ENCODE results near the gene IFIT1.
"Not testable (repeated sequence)": the region's sequence is repeated elsewhere in the genome, so short reads cannot be mapped to it uniquely, and the experiment has no call there.

Gene IFIT1

DNA sequence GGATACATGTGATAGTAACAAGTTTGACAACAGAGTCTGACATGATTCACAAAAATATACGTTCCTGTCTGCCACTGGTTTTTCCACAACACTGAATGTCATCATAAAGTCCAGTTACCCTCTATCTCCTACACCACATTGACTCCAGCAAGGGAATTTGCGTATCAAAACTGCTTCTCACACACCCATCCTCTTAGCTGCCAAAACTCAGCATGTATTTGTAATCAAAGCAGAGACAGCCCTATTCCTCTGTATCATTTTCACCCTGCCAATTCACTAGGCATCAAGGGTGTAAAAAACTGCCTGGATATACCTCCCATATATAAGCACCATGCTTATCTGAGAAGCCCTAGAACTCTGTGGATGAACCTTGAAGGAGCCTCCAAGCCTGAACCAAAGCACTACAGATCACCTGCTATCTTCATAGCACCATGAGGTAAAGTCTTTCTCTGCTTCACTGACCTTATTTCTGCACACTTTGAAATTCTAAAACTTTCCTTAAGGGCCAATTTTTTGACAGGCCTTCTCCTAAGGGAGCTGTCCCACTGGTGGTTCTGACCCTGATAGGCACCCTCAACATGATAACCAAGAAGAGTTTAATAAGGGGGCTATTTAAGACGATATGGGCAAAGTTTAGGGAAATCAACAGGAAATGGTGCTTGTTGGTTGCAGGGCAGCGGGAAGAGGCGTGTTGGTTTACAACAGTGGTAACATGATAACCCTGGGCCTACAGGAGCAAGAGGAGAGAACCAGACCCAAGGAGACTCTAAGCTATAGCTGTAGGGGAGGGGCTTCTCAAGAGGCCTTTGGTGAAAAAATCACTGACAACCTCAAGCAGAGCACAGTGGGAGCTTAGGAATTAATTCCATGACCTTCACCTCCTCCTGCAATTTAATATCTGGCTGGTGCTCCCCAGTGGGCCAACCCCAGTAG, 14.5 kb upstream of the IFIT1 start, which contains the start of gene IFIT1B:
IFIT1B (plus strand) TSS at position 352 of the 933 bp plus-strand sequence; CDS start at position 432, 80 bp downstream.
- Histone ChIP-seq H3K4me3 (ENCODE audit: low read depth in 1 of 5, low read length in 5 of 5) (no peak within 1 kb of the TSS), H3K9me3 (ENCODE audit: control insufficient read depth in 5 of 5, low read length in 5 of 5) (no peaks in the 10 kb centered on the region), H3K27ac (ENCODE audit: low read depth, low read length) (no peak within 1 kb of the TSS), H3K27me3 (ENCODE audit: control insufficient read depth in 5 of 5, insufficient read depth in 4 of 5, low read length in 5 of 5) (no peaks in the 10 kb centered on the region), H3K9ac (ENCODE audit: low read length in 5 of 5) (no peak within 1 kb of the TSS), H3K36me3 (ENCODE audit: control insufficient read depth in 5 of 5, insufficient read depth in 5 of 5, low read length in 5 of 5) (no peaks in the 10 kb centered on the region), H3K4me1 (ENCODE audit: control insufficient read depth in 5 of 5, insufficient read depth in 5 of 5, low read length in 5 of 5) (peaks cover 11 to 25% (median 20%) of the 10 kb centered on the region in 5 donors)

DNA sequence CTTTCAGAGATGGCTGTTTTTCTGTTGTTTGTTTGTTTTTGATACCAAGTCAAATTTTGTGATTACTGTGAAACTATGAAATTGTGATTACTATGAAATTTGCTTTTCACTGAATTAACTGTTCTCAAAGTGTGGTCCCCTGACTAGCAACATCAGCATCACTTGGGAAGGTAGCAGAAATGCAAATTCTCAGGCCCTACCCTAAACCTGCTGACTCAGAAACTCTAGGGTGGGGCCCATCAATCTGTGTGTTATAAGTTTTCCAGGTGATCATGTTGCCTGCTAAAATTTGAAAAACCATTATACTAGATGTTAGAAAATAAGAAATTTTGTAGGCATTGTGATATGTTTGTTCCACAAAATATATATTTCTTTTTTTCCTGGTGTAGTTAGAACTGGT, 13.3 kb upstream of the IFIT1 start:
- no peak overlapping the region for H3K27ac ChIP-seq (ENCODE audit: low read depth, low read length)
- no peaks in the 10 kb centered on the region for H3K36me3 ChIP-seq (ENCODE audit: control insufficient read depth in 5 of 5, insufficient read depth in 5 of 5, low read length in 5 of 5)
- no peak overlapping the region for H3K9ac ChIP-seq (ENCODE audit: low read length in 5 of 5)
- no peaks in the 10 kb centered on the region for H3K27me3 ChIP-seq (ENCODE audit: control insufficient read depth in 5 of 5, insufficient read depth in 4 of 5, low read length in 5 of 5)
- H3K4me3 ChIP-seq (ENCODE audit: low read depth in 1 of 5, low read length in 5 of 5): no peak overlapping the region
- H3K9me3 ChIP-seq (ENCODE audit: control insufficient read depth in 5 of 5, low read length in 5 of 5): no peaks in the 10 kb centered on the region
- peaks cover 8 to 15% (median 12%) of the 10 kb centered on the region in 5 donors for H3K4me1 ChIP-seq (ENCODE audit: control insufficient read depth in 5 of 5, insufficient read depth in 5 of 5, low read length in 5 of 5)

DNA sequence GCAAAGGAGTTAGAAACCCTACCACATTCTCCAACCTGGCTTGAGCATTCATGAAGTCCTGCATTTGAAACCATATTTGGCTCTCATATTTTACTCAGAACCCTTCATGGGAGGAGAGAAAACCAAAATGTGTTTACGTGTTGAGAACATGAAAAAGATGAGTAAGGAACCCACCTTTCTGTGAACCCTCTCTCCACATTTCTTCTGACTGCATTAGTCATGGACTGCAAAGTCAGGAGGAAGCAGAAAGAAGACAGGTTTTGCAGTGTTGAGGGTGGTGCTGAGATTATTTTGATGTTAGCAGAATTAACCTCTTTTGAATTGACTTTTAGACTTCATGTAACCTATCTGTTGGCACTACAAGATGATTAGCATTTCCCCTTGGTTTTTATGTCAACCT, 9.7 kb upstream of the IFIT1 start:
- H3K9ac ChIP-seq (ENCODE audit: low read length in 5 of 5): no peak overlapping the region
- H3K4me3 ChIP-seq (ENCODE audit: low read depth in 1 of 5, low read length in 5 of 5): no peak overlapping the region
- H3K36me3 ChIP-seq (ENCODE audit: control insufficient read depth in 5 of 5, insufficient read depth in 5 of 5, low read length in 5 of 5): no peaks in the 10 kb centered on the region
- H3K4me1 ChIP-seq (ENCODE audit: control insufficient read depth in 5 of 5, insufficient read depth in 5 of 5, low read length in 5 of 5): peaks cover 0 to 4% (median 0%) of the 10 kb centered on the region in 5 donors
- no peaks in the 10 kb centered on the region for H3K27me3 ChIP-seq (ENCODE audit: control insufficient read depth in 5 of 5, insufficient read depth in 4 of 5, low read length in 5 of 5)
- H3K27ac ChIP-seq (ENCODE audit: low read depth, low read length): no peak overlapping the region
- no peaks in the 10 kb centered on the region for H3K9me3 ChIP-seq (ENCODE audit: control insufficient read depth in 5 of 5, low read length in 5 of 5)

- Histone ChIP-seq H3K9me3 (ENCODE audit: control insufficient read depth in 5 of 5, low read length in 5 of 5) (no peaks in the 10 kb centered on the region), H3K36me3 (ENCODE audit: control insufficient read depth in 5 of 5, insufficient read depth in 5 of 5, low read length in 5 of 5) (no peaks in the 10 kb centered on the region), H3K4me3 (ENCODE audit: low read depth in 1 of 5, low read length in 5 of 5) (no peak overlapping the region), H3K9ac (ENCODE audit: low read length in 5 of 5) (no peak overlapping the region), H3K4me1 (ENCODE audit: control insufficient read depth in 5 of 5, insufficient read depth in 5 of 5, low read length in 5 of 5) (peaks cover 0 to 4% (median 0%) of the 10 kb centered on the region in 5 donors), H3K27ac (ENCODE audit: low read depth, low read length) (no peak overlapping the region), H3K27me3 (ENCODE audit: control insufficient read depth in 5 of 5, insufficient read depth in 4 of 5, low read length in 5 of 5) (no peaks in the 10 kb centered on the region)
Observed at GRCh38 chr10:89384474-89385340, 7.7 kb upstream of the IFIT1 start.

GRCh38 chr10:89388806-89389205, 3.6 kb upstream of the IFIT1 start:
- peaks cover 0 to 30% (median 24%) of the 10 kb centered on the region in 5 donors for H3K4me1 ChIP-seq (ENCODE audit: control insufficient read depth in 5 of 5, insufficient read depth in 5 of 5, low read length in 5 of 5)
- no peaks in the 10 kb centered on the region for H3K36me3 ChIP-seq (ENCODE audit: control insufficient read depth in 5 of 5, insufficient read depth in 5 of 5, low read length in 5 of 5)
- no peaks in the 10 kb centered on the region for H3K27me3 ChIP-seq (ENCODE audit: control insufficient read depth in 5 of 5, insufficient read depth in 4 of 5, low read length in 5 of 5)
- H3K9me3 ChIP-seq (ENCODE audit: control insufficient read depth in 5 of 5, low read length in 5 of 5): no peaks in the 10 kb centered on the region
- no peak overlapping the region for H3K27ac ChIP-seq (ENCODE audit: low read depth, low read length)
- no peak overlapping the region for H3K4me3 ChIP-seq (ENCODE audit: low read depth in 1 of 5, low read length in 5 of 5)
- no peak overlapping the region for H3K9ac ChIP-seq (ENCODE audit: low read length in 5 of 5)

- Histone ChIP-seq H3K27ac (ENCODE audit: low read depth, low read length) (no peak overlapping the region), H3K4me3 (ENCODE audit: low read depth in 1 of 5, low read length in 5 of 5) (no peak overlapping the region), H3K36me3 (ENCODE audit: control insufficient read depth in 5 of 5, insufficient read depth in 5 of 5, low read length in 5 of 5) (no peaks in the 10 kb centered on the region), H3K27me3 (ENCODE audit: control insufficient read depth in 5 of 5, insufficient read depth in 4 of 5, low read length in 5 of 5) (no peaks in the 10 kb centered on the region), H3K4me1 (ENCODE audit: control insufficient read depth in 5 of 5, insufficient read depth in 5 of 5, low read length in 5 of 5) (peaks cover 0 to 32% (median 29%) of the 10 kb centered on the region in 5 donors), H3K9me3 (ENCODE audit: control insufficient read depth in 5 of 5, low read length in 5 of 5) (no peaks in the 10 kb centered on the region), H3K9ac (ENCODE audit: low read length in 5 of 5) (no peak overlapping the region)
Observed at GRCh38 chr10:89389254-89389653, 3.2 kb upstream of the IFIT1 start.

GRCh38 chr10:89390476-89391225, 1.8 kb upstream of the IFIT1 start:
- H3K9me3 ChIP-seq (ENCODE audit: control insufficient read depth in 5 of 5, low read length in 5 of 5): no peaks in the 10 kb centered on the region
- no peak overlapping the region for H3K9ac ChIP-seq (ENCODE audit: low read length in 5 of 5)
- H3K4me1 ChIP-seq (ENCODE audit: control insufficient read depth in 5 of 5, insufficient read depth in 5 of 5, low read length in 5 of 5): peaks cover 0 to 40% (median 32%) of the 10 kb centered on the region in 5 donors
- H3K36me3 ChIP-seq (ENCODE audit: control insufficient read depth in 5 of 5, insufficient read depth in 5 of 5, low read length in 5 of 5): no peaks in the 10 kb centered on the region
- no peaks in the 10 kb centered on the region for H3K27me3 ChIP-seq (ENCODE audit: control insufficient read depth in 5 of 5, insufficient read depth in 4 of 5, low read length in 5 of 5)
- peak overlapping the region; percentile 3 for H3K27ac ChIP-seq (ENCODE audit: low read depth, low read length)
- H3K4me3 ChIP-seq (ENCODE audit: low read depth in 1 of 5, low read length in 5 of 5): no peak overlapping the region

GRCh38 chr10:89391226-89391576, 1.2 kb upstream of the IFIT1 start:
- not testable (repeated sequence) for H3K27me3 ChIP-seq (ENCODE audit: control insufficient read depth in 5 of 5, insufficient read depth in 4 of 5, low read length in 5 of 5); H3K9ac ChIP-seq (ENCODE audit: low read length in 5 of 5); H3K4me3 ChIP-seq (ENCODE audit: low read depth in 1 of 5, low read length in 5 of 5); H3K9me3 ChIP-seq (ENCODE audit: control insufficient read depth in 5 of 5, low read length in 5 of 5); H3K36me3 ChIP-seq (ENCODE audit: control insufficient read depth in 5 of 5, insufficient read depth in 5 of 5, low read length in 5 of 5); H3K27ac ChIP-seq (ENCODE audit: low read depth, low read length)
- H3K4me1 ChIP-seq (ENCODE audit: control insufficient read depth in 5 of 5, insufficient read depth in 5 of 5, low read length in 5 of 5): peaks cover 0 to 40% (median 32%) of the 10 kb centered on the region in 5 donors

DNA sequence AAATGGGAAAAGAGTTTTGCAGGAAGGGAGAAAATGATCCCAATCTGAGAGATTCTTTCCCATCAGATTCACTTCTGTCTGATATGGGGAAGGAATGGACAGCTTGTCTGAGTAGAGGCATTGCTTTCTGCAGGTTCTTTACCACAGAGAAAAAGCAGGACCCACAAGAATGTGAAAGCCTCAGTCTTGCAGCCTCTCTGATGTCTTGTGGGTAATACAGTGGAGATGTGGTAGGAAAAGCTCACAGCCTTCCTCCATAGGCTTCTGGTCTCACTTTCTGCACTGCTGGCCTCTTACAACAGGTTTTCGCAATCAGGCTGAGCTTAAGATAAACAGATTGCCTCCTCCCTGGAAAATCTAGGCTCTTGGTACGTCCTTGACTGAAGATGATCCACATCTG, 551 bp downstream of the IFIT1 start:
- Histone ChIP-seq H3K4me3 (ENCODE audit: low read depth in 1 of 5, low read length in 5 of 5) (peak overlapping the region; percentile 75 to 95 (median 81)), H3K27me3 (ENCODE audit: control insufficient read depth in 5 of 5, insufficient read depth in 4 of 5, low read length in 5 of 5) (no peaks in the 10 kb centered on the region), H3K4me1 (ENCODE audit: control insufficient read depth in 5 of 5, insufficient read depth in 5 of 5, low read length in 5 of 5) (peaks cover 0 to 42% (median 32%) of the 10 kb centered on the region in 5 donors), H3K9me3 (ENCODE audit: control insufficient read depth in 5 of 5, low read length in 5 of 5) (no peaks in the 10 kb centered on the region), H3K9ac (ENCODE audit: low read length in 5 of 5) (peak overlapping the region; percentile 59 to 89 (median 67)), H3K36me3 (ENCODE audit: control insufficient read depth in 5 of 5, insufficient read depth in 5 of 5, low read length in 5 of 5) (no peaks in the 10 kb centered on the region), H3K27ac (ENCODE audit: low read depth, low read length) (peak overlapping the region; percentile 91)
